GM12878 (cell line): ENCODE results near the gene GNAQ. TPM values are rescaled to one million over a fixed set of nuclear protein-coding genes. Genes with fewer than 3 reads are reported as not detected.

Source experiments
- ATAC-seq: fragments of 200-7000 bp; cut with Tn5 transposase; 3 replicates; pipeline ENCODE4 v1.9.1; 2020; ENCODE audit warnings: mild to moderate bottlenecking, moderate library complexity
- BruUV-seq: library from RNA; stranded (reverse); fragments of 400-500 nt; replicated peaks from 2 replicates; lab custom pipeline; 2021; lab: Mats Ljungman, UMichigan
- CTCF ChIA-PET: fragments of 300-600 bp; sonication (Branson Sonifier 250); formaldehyde crosslinking; extraction: SDS; loops from one replicate; lab custom pipeline; 2021; ENCODE audit warnings: inconsistent platforms; lab: Yijun Ruan, JAX
- POLR2A ChIA-PET: fragments of 350-600 bp; formaldehyde crosslinking; extraction: SDS; loops from one replicate; lab custom pipeline; 2021; ENCODE audit warnings: inconsistent platforms; lab: Charles Lee
- RAD21 ChIA-PET: fragments of 300-600 bp; sonication (Branson Sonifier 250); formaldehyde crosslinking; loops from one replicate; lab custom pipeline; 2023; ENCODE audit warnings: antibody characterized with exemption; ENCODE audit not compliant: unreplicated experiment; lab: Charles Lee
- SMC1A ChIA-PET: fragments of 300-600 bp; sonication (Branson Sonifier 250); formaldehyde crosslinking; loops from one replicate; lab custom pipeline; 2023; ENCODE audit not compliant: unreplicated experiment, uncharacterized antibody; lab: Charles Lee
- DNase-seq: peaks from one replicate; pipeline ENCODE4 v3.0.0-alpha.2; 2011; ENCODE audit warnings: low read depth, low spot score
- FAIRE-seq: peaks from 3 replicates; lab custom pipeline; 2011; peaks lifted over from hg19 to GRCh38; lab: Jason Lieb, UNC
- H2AFZ ChIP-seq: 2 replicates; pipeline ENCODE4 v1.6.0; 2011; ENCODE audit warnings: low read depth, low read length, control low read depth; ENCODE audit not compliant: control insufficient read depth
- H3K27ac ChIP-seq: 2 replicates; pipeline ENCODE4 v1.5.1; 2011; ENCODE audit warnings: control low read depth; ENCODE audit not compliant: control insufficient read depth, insufficient read depth
- H3K27me3 ChIP-seq, 2 experiments: replicated peaks in 1 of 2; 2 replicates each; pipeline versions ENCODE4 v1.6.0 to v1.6.1; 2011; ENCODE audit warnings: low read length in 1 of 2; ENCODE audit not compliant: control insufficient read depth in 2 of 2, insufficient read depth in 2 of 2
- H3K36me3 ChIP-seq, 2 experiments: 2 replicates each; pipeline ENCODE4 v1.5.1; 2011; ENCODE audit warnings: low read length in 1 of 2; ENCODE audit not compliant: control insufficient read depth in 2 of 2, insufficient read depth in 2 of 2
- H3K4me1 ChIP-seq: 2 replicates; pipeline ENCODE4 v1.6.1; 2011; ENCODE audit warnings: mild to moderate bottlenecking, low read length, moderate library complexity, mixed read lengths; ENCODE audit not compliant: control insufficient read depth, insufficient read depth
- H3K4me2 ChIP-seq: 2 replicates; pipeline ENCODE4 v1.6.0; 2011; ENCODE audit warnings: control low read depth; ENCODE audit not compliant: control insufficient read depth, insufficient read depth
- H3K4me3 ChIP-seq: fragments of 200-600 bp; sonication (generic); 2 replicates; pipeline ENCODE4 v1.5.1; 2016
- H3K79me2 ChIP-seq: 2 replicates; pipeline ENCODE4 v1.6.0; 2011; ENCODE audit warnings: low read length; ENCODE audit not compliant: control insufficient read depth, insufficient read depth
- H3K9ac ChIP-seq: 2 replicates; pipeline ENCODE4 v1.8.0; 2011; ENCODE audit warnings: low read length, control low read depth, mixed read lengths; ENCODE audit not compliant: control insufficient read depth, insufficient read depth
- H3K9me3 ChIP-seq: replicated peaks from 3 replicates; pipeline ENCODE4 v1.5.1; 2011; ENCODE audit warnings: mild to moderate bottlenecking, low read length; ENCODE audit not compliant: control insufficient read depth, insufficient read depth
- H4K20me1 ChIP-seq: 2 replicates; pipeline ENCODE4 v1.6.0; 2011; ENCODE audit not compliant: control insufficient read depth, insufficient read depth
- ATF2 ChIP-seq: IDR thresholded peaks from 2 replicates; pipeline ENCODE4 v1.6.1; 2012; ENCODE audit warnings: low read length, inconsistent platforms
- HCFC1 ChIP-seq: fragments of 150-350 bp; IDR thresholded peaks from 2 replicates; pipeline ENCODE4 v1.6.1; 2014; ENCODE audit warnings: low read length
- PRDM15 ChIP-seq: fragments of 450-650 bp; formaldehyde crosslinking; IDR thresholded peaks from 2 replicates; pipeline ENCODE4 v1.4.0; 2020; ENCODE audit warnings: mild to moderate bottlenecking, moderate library complexity
- SIN3A ChIP-seq: IDR thresholded peaks from 2 replicates; pipeline ENCODE4 v1.6.1; 2012; ENCODE audit warnings: low read depth, low read length, improper control_type of control experiment
- SMARCA5 ChIP-seq: fragments of 450-650 bp; IDR thresholded peaks from 2 replicates; pipeline ENCODE4 v1.6.1; 2017; ENCODE audit warnings: mild to moderate bottlenecking
- SUPT20H ChIP-seq: IDR thresholded peaks from 2 replicates; pipeline ENCODE4 v1.6.1; 2011; ENCODE audit warnings: low read depth, mild to moderate bottlenecking, low read length, moderate library complexity, borderline replicate concordance; ENCODE audit not compliant: control insufficient read depth
- SUZ12 ChIP-seq: fragments of 200-600 bp; sonication (generic); IDR thresholded peaks from one replicate; pipeline ENCODE4 v1.6.1; 2018; ENCODE audit warnings: antibody characterized with exemption, mild to moderate bottlenecking; ENCODE audit not compliant: unreplicated experiment
- ZNF622 ChIP-seq: fragments of 450-650 bp; IDR thresholded peaks from 2 replicates; pipeline ENCODE4 v1.6.1; 2017; ENCODE audit warnings: mild to moderate bottlenecking, inconsistent platforms
- WGBS: methylation state at CpG from one replicate; pipeline ENCODE4 v1.1.6; 2016; ENCODE audit warnings: low lambda C conversion rate; ENCODE audit not compliant: insufficient replicate concordance, insufficient coverage; ENCODE audit errors: missing lambda C conversion rate; 5-methylcytosine and 5-hydroxymethylcytosine counted together
- in situ Hi-C: fragments of 300-500 bp; cut with MboI; formaldehyde crosslinking; loops from 9 replicates; pipeline ENCODE4 v1.14.3; 2018; ENCODE audit warnings: mixed read lengths
- intact Hi-C: fragments of 100-400 bp; cut with micrococcal nuclease; formaldehyde crosslinking; loops from one replicate; pipeline ENCODE4 v1.14.2; 2022; ENCODE audit not compliant: unreplicated experiment
- polyA plus RNA-seq, 11 experiments: library from polyadenylated mRNA; depleted of rRNA in 4 of 11; unstranded in 6 of 11; stranded (reverse) in 5 of 11; fragments of >200 nt; fragmentation: Nextera tagmentation in 4 of 11; fragmentation: Illumina TruSeq in 1 of 11; extraction: Ambion mirVana in 4 of 11; extraction: Trizol in 1 of 11; gene quantifications; 1 replicate in 1 of 11; 2 replicates in 10 of 11; pipeline versions ENCODE4 v1.2.1 to v1.2.3, GENCODE V29; 2011 to 2016; ENCODE audit warnings: inconsistent platforms in 2 of 11, missing spikeins in 2 of 11, low read depth in 1 of 11
- total RNA-seq, 4 experiments: library from RNA; depleted of rRNA in 3 of 4; stranded (reverse); fragments of >200 nt in 3 of 4; fragmentation: Illumina TruSeq in 1 of 4; extraction: Trizol in 1 of 4; gene quantifications; 2 replicates each; pipeline versions ENCODE4 v1.2.1 to v1.2.3, GENCODE V29; 2013 to 2021

GNAQ gene
- total and polyA plus RNA-seq, 10 of the 15 experiments (the other 5 are each of a cell fraction or from before 2014, with no cell fraction given): 0.15 to 47.2 (median 0.49) TPM

GRCh38 chr9:77901771-77902170 lies 129.8 kb downstream of the GNAQ start (continued):
- TF ChIP-seq PRDM15 (CRISPR knock-in tag) (no peak), ZNF622 (no peak), SUPT20H (no peak), SIN3A (no peak), HCFC1 (no peak)

- DNase-seq: no peak
- TF ChIP-seq SMARCA5 (no peak), SUZ12 (no peak), ATF2 (no peak)
- TF ChIP-seq, all 136 proteins: peak for 0
- Histone ChIP-seq H3K4me2 (no peak overlapping the region), H3K9me3 (no peaks in the 10 kb centered on the region), H3K27ac (no peak overlapping the region), H3K4me3 (no peak overlapping the region), H4K20me1 (no peaks in the 10 kb centered on the region), H3K27me3 (no peaks in the 10 kb centered on the region), H3K36me3 (no peaks in the 10 kb centered on the region), H3K79me2 (no peaks in the 10 kb centered on the region), H2AFZ (no peak overlapping the region), H3K9ac (no peak overlapping the region), H3K4me1 (no peaks in the 10 kb centered on the region)
- ChIA-PET SMC1A (interaction anchor here (0.9 to 7.3 kb wide), 5 partner anchors 8 to 92 kb away, joined by 3 to 56 read pairs (median 3); no protein-coding TSS in a partner anchor), RAD21 (interaction anchor here (1.3 to 2.4 kb wide), 3 partner anchors 10 to 22 kb away, joined by 4 to 7 read pairs (median 5); no protein-coding TSS in a partner anchor), CTCF (no interaction called here), POLR2A (no interaction called here)
- in situ Hi-C loops (no loop called here), intact Hi-C loops (no loop called here)
- WGBS: 55% methylated on average over 3 of the region's 3 CpGs
- ATAC-seq: peak; percentile 5; the same call in 2 of the 3 replicates
- no TSS peak for BruUV-seq
- FAIRE-seq: no peak
Measured at GRCh38 chr9:77901018-77901417, 130.6 kb downstream of the GNAQ start.
